Stimulated activated CD8-positive, alpha-beta memory T cell treated with anti-CD3 and anti-CD28 coated beads, Interleukin-2, amount 100 ng/mL, for 48 hours (primary cell): ENCODE measurements around the gene POU2F1.
"Not testable (repeated sequence)": the region's sequence is repeated elsewhere in the genome, so short reads cannot be mapped to it uniquely, and the experiment has no call there.

Experiments used
- DNase-seq, 2 donors: peaks; one replicate each; pipeline ENCODE4 v3.0.0-alpha.2; 2020; ENCODE audit warnings: low read depth in 2 of 2

POU2F1 gene

DNA sequence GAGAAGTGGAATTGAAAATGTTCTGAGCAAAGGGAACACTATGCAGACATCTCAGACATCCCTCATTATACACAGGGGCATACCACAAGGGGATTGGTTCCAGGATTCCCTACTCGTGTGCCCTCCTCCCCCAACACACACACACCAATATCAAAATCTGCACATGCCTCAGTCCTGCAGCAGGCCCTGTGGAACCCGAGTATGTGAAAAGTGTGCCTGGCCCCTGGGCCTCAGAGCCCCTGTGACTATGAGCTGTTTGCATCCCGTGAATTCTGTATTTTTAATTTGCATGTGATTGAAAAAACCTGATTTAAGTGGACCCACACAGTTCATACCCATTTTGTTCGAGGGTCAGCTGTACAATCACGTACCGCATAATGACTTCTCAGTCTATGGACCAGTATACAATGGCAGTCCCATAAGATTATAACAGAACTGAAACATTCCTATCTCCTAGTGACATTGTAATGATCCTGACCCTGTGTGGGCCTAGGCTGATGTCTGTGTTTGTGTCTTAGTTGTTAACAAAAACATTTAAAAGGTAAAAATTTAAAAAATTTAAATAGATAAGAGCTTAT is 11.3 kb downstream of the POU2F1 start:
- DNase-seq = no peak

DNA sequence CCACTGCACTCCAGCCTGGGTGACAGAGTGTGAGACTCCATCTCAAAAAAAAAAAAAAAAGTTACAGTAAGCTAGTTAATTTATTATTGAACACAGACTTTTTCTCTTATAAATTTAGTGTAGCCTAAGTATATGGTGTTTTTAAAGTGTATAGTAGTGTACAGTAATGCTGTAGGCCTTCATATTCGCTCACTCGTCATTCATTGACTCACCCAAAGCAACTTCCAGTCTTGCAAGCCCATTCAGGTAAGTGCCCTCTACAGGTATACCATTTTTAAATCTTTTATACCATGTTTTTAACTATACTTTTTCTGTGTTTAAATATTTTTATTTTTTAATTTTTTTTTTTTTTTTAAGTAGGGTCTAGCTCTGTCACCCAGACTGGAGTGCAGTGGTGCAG is 12.1 kb downstream of the POU2F1 start:
- no peak for DNase-seq

- no peak for DNase-seq
Measured at GRCh38 chr1:167233373-167233772, 12.7 kb downstream of the POU2F1 start.

DNA sequence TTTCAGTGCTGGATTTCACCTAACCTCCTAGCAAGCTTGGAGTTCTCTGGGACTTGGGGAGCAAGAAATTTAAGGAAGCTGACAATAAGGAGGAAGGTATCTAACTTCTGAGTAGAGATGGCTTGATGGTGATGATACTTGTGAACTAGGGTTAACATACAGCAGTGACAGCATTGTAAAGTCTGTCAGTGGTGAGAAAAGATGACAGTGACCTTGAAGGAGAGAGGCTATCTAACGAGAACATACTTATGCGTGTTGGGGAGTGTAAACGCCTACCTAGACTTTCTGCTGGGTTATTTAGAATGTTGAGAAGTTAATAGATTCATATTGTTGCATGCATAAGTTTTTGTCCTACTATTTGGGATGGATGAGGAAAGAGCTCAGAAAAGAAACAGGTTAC is 16.3 kb downstream of the POU2F1 start:
- DNase-seq = no peak

DNA sequence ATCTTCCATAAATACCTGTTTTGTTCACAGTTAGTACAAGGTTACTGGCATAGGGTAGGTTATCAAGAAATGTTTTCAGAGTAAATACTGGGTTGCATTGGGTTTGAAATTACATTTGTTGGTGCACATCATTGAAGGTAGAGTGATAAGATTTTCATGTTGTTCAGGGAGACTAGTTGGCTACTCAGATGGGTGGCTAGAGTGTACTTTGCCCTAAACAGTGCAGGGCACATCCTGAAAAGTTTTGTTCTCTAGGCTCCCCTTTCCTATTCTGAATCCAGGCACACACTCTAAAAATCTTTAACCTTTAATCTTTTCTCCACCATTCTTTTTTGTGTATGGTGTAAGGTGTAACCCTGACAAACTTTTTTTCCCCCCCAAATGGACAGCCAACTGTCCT is 18.0 kb downstream of the POU2F1 start:
- DNase-seq = no peak

- DNase-seq = no peak
Measured at GRCh38 chr1:167239257-167239656, 18.6 kb downstream of the POU2F1 start.

DNA sequence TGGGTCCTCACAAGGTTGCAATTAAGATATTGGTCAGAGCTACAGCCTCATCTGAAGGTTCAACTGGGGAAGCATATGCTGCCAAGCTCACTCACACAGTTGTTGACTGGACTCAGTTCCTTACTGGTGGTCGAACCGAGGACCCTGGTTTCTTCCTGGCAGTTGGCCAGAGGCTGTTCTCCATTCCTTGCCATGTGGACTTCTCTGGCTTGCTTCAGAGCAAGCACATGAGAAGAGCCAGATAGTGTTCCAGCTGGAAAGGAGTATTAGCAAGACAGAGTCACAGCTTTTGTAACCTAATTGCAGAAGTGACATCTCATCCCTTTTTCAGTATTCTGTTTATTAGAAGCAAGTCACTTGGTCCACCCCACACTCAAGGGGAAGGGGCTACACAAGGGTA is 23.6 kb downstream of the POU2F1 start:
- no peak for DNase-seq

GRCh38 chr1:167245168-167245567 is 24.5 kb downstream of the POU2F1 start:
- DNase-seq = not testable (repeated sequence)

GRCh38 chr1:167246971-167247370 is 26.3 kb downstream of the POU2F1 start:
- no peak for DNase-seq

- DNase-seq = no peak
Measured at GRCh38 chr1:167247754-167248153, 27.1 kb downstream of the POU2F1 start.

GRCh38 chr1:167248707-167249642 is 28.3 kb downstream of the POU2F1 start:
- no peak for DNase-seq

DNA sequence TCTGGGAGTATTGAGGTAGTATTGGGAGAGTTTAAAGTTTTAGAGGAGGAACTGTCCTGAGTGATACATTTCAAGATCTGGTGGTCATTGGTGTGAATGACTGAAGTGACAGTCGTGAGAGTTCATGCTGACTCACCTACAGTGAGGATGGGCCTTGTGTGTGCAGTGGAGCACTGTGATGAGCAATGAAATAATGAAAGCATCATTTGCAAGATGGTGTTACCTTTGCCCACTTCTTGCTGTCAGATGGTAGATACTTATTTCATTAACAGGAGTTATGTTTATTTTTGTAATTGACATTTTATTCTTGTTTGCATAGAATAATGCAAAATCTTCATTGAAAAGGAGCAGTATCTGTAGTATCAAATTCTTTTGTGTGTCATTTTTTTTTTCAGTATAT is 29.0 kb downstream of the POU2F1 start:
- no peak for DNase-seq

DNA sequence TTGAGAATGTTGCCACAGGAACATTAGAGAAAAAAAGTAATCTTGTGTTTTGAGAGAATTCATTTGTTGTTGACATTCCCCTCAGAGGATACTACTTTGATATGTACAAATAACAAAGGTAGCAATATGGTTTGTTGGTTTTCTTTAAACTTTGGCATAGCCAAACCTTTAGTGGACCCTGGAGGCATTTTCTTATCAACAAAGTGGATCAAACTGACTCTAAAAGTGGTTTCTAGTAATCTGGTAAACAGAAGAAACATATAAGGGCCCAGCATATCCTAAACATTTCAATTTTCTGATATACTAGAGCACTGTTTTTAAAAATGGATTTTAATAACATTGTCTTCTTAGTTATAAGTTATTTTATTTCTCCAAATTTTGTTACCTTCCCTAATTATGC is 29.8 kb downstream of the POU2F1 start:
- DNase-seq = no peak

- no peak for DNase-seq
Measured at GRCh38 chr1:167251472-167251871, 30.8 kb downstream of the POU2F1 start.

- DNase-seq = no peak
Measured at GRCh38 chr1:167252986-167253385, 32.3 kb downstream of the POU2F1 start.

DNA sequence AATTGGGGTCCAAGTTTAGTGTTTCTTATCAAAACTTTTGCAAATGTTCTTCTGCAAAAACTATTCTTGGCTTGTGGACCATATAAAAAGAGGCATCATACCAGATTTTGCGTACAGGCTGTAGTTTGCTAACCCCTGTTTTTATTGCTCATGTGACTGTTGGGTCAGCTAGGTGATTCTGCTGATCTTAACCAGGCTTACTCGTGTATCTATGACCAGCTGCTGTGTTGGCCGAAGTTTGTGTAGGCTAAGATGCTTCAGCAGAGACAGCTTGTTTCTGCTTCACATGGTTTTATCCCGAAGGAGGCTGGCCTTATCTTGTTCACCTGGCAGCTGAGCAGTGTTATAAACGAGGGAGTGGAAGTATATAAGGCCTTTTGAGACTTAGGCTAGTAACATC is 38.2 kb downstream of the POU2F1 start:
- no peak for DNase-seq

DNA sequence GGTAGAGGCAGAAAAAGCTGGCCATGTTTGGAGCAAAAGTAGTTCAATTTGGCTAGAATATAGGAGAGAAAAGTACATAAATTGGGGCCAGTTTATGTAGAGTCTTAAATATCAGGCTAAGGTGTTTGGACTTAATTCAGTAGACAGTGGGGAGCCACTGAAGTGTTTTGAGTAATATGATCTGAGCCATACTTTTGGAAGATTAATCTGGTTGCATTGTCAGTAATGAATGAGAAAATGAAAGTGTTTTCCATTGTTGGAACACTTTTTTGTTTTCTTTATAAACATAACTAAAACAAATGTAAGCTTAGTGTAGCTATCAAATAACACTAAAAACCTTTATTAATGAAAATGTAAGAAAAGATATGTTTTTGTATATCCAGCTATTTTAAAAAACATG is 42.1 kb downstream of the POU2F1 start:
- no peak for DNase-seq

DNA sequence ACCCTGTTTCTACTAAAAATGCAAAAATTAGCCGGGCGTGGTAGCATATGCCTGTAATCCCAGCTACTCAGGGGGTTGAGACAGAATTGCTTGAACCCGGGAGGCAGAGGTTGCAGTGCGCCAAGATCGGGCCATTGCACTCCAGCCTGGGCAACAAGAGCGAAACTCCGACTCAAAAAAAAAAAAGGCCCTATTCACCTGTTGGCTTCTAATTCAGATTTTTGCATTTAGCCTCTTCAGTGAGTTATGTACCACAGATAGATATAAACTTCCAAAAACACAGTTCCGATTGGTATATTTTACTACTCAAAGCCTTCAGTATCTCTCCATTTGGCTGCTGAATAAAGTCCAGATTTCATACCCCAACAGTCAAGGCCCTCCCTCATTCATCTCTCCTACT is 42.7 kb downstream of the POU2F1 start:
- DNase-seq = no peak

GRCh38 chr1:167263819-167264464 is 43.3 kb downstream of the POU2F1 start:
- DNase-seq = no peak

GRCh38 chr1:167266965-167267364 is 46.3 kb downstream of the POU2F1 start:
- no peak for DNase-seq

DNA sequence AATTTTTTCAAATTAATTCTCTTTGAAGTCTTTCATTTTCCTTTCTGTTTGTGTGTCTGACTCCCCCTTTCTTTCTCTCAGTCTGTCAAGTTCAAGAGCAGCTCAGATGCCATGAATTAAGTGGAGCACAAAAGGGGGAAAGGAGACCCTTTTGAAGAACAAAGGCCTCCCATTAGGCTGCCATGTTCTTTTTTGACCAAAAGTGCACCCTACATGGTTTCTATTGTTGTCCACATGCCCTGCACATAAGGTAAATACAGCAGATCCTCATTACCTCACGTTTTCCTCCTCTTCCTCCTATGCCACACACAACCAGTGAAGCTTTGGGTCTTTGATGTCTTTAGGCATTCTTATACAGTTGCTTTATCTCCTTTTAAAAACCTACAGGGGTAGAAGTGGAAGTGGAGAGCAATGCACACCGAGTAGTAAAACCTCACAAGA is 47.7 kb downstream of the POU2F1 start:
- DNase-seq = no peak

DNA sequence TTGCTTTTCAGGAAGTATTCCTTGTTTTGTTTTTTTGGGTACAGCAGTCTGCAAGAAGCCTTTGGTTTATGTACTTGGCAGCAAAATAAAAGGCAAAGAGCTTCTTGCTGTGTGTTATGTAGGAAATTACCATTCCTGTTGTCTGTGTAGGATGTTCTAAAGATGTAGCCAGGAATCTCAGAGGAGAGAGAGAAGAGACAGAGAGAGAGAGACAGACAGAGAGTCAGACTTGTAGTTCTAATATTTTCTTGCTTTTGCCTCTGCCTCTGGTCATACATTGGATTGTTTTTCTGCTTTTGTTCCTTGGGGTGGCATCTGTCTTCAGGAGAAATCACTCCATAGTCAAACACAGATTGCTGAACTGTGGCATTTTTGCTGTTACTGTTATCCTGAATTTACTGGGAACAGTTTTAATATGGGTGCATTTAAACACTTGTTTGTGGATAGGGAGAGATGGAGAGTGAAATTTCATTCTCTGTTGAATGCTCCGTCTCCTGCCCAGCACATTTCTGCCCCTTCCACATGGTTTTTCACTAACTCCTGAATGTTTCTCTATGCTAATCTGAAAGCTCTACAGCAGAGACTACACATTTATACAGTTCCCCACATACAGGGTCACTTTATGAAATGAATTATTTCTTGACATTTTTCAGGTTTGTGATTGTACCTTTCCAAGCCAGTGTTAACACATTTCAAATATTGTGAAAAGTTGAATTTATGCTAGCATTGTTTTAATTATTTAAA is 49.8 kb downstream of the POU2F1 start:
- DNase-seq = no peak
